Measurements from ENCODE around the gene BEST2.
"Not testable (repeated sequence)": the region's sequence is repeated elsewhere in the genome, so short reads cannot be mapped to it uniquely, and the experiment has no call there.

Gene BEST2

GRCh38 chr19:12786952-12787351 is 35.4 kb downstream of the BEST2 start:
- DNase-seq (ENCODE audit: low read depth in 2 of 2) = no peak

- no peak for DNase-seq (ENCODE audit: low read depth in 2 of 2)
These were observed 35.9 kb downstream of the BEST2 start for GRCh38 chr19:12787458-12787857.

GRCh38 chr19:12788042-12788681 is 36.6 kb downstream of the BEST2 start:
- no peak for DNase-seq (ENCODE audit: low read depth in 2 of 2)

- no peak for DNase-seq (ENCODE audit: low read depth in 2 of 2)
These were observed 37.1 kb downstream of the BEST2 start for GRCh38 chr19:12788682-12789097.

- no peak for DNase-seq (ENCODE audit: low read depth in 2 of 2)
These were observed 37.7 kb downstream of the BEST2 start for GRCh38 chr19:12789098-12789903.

GRCh38 chr19:12789904-12790619 is 38.5 kb downstream of the BEST2 start:
- peak; percentile 83 to 95 for DNase-seq (ENCODE audit: low read depth in 2 of 2)

GRCh38 chr19:12790628-12791344 is 39.2 kb downstream of the BEST2 start:
- DNase-seq (ENCODE audit: low read depth in 2 of 2) = no peak

- peak; percentile 95 to 96 for DNase-seq (ENCODE audit: low read depth in 2 of 2)
These were observed 39.9 kb downstream of the BEST2 start, which contains the start of gene JUNB for GRCh38 chr19:12791345-12792050. Gene JUNB, plus strand, starts transcription at chr19:12791486. Its CDS starts 286 bp downstream, at chr19:12791772.

GRCh38 chr19:12792051-12792852 is 40.7 kb downstream of the BEST2 start:
- peak in 1 of 2 donors; percentile 53 for DNase-seq (ENCODE audit: low read depth in 2 of 2)

GRCh38 chr19:12792853-12793289 is 41.3 kb downstream of the BEST2 start:
- DNase-seq (ENCODE audit: low read depth in 2 of 2) = no peak

GRCh38 chr19:12793290-12794195 is 42.0 kb downstream of the BEST2 start:
- DNase-seq (ENCODE audit: low read depth in 2 of 2) = peak; percentile 86 to 87

- no peak for DNase-seq (ENCODE audit: low read depth in 2 of 2)
These were observed 42.8 kb downstream of the BEST2 start for GRCh38 chr19:12794196-12794941.

GRCh38 chr19:12794971-12795381 is 43.4 kb downstream of the BEST2 start:
- no peak for DNase-seq (ENCODE audit: low read depth in 2 of 2)

- DNase-seq (ENCODE audit: low read depth in 2 of 2) = peak in 1 of 2 donors; percentile 68
These were observed 44.8 kb downstream of the BEST2 start for GRCh38 chr19:12796146-12797071.

GRCh38 chr19:12797141-12797587 is 45.6 kb downstream of the BEST2 start:
- DNase-seq (ENCODE audit: low read depth in 2 of 2) = no peak

- DNase-seq (ENCODE audit: low read depth in 2 of 2) = not testable (repeated sequence)
These were observed 46.0 kb downstream of the BEST2 start for GRCh38 chr19:12797607-12798006.
